Gastrocnemius medialis (tissue), 4 donors: Measurements from ENCODE around the gene C1QTNF8.

Experiments
- POLR2A ChIP-seq, 2 donors: fragments of 450-650 bp; IDR thresholded peaks; one replicate each; pipeline ENCODE4 v1.6.1; 2017; ENCODE audit warnings: antibody characterized with exemption in 2 of 2, mild to moderate bottlenecking in 2 of 2, moderate library complexity in 2 of 2
- TF ChIP-seq, protein P1 (sequence below), 5 experiments: fragments of 450-650 bp in 3 of 5; fragments of 200-600 bp in 2 of 5; sonication (generic) in 2 of 5; IDR thresholded peaks in 4 of 5; conservative IDR thresholded peaks in 1 of 5; 1 replicate in 4 of 5; 2 replicates in 1 of 5; pipeline ENCODE4 v1.5.1; 2016 to 2019; ENCODE audit warnings: antibody characterized with exemption in 5 of 5, mild to moderate bottlenecking in 3 of 5, moderate library complexity in 3 of 5

DNA sequence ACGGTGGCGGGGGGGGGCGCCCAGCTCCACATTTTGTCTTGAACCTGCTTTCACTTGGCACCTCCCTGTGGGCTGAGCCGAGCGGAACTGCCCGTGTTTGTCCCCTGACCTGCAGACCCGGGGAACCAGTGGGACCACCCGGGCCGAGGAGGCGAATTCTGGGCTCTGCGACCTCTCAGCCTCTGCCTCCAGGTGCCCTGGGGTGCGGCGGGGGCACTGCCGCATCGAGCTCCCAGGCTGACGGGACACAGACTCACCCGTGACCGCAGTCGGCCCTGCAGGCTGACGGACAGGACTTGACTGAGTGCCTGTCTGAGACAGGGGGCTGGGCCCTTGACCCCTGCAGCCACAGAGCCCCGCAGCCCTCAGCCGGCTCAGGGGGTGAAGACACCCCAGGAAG is 11.1 kb upstream of the C1QTNF8 start:
- TF ChIP-seq, protein P1, sequence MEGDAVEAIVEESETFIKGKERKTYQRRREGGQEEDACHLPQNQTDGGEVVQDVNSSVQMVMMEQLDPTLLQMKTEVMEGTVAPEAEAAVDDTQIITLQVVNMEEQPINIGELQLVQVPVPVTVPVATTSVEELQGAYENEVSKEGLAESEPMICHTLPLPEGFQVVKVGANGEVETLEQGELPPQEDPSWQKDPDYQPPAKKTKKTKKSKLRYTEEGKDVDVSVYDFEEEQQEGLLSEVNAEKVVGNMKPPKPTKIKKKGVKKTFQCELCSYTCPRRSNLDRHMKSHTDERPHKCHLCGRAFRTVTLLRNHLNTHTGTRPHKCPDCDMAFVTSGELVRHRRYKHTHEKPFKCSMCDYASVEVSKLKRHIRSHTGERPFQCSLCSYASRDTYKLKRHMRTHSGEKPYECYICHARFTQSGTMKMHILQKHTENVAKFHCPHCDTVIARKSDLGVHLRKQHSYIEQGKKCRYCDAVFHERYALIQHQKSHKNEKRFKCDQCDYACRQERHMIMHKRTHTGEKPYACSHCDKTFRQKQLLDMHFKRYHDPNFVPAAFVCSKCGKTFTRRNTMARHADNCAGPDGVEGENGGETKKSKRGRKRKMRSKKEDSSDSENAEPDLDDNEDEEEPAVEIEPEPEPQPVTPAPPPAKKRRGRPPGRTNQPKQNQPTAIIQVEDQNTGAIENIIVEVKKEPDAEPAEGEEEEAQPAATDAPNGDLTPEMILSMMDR (IDR thresholded peaks at IDR 0.05 in 4 of 5, conservative IDR thresholded peaks at IDR 0.05 in 1 of 5): no peak
- TF ChIP-seq POLR2A (IDR thresholded peaks at IDR 0.05): no peak
